Measurements from ENCODE around the gene ACBD6.

Gene ACBD6

DNA sequence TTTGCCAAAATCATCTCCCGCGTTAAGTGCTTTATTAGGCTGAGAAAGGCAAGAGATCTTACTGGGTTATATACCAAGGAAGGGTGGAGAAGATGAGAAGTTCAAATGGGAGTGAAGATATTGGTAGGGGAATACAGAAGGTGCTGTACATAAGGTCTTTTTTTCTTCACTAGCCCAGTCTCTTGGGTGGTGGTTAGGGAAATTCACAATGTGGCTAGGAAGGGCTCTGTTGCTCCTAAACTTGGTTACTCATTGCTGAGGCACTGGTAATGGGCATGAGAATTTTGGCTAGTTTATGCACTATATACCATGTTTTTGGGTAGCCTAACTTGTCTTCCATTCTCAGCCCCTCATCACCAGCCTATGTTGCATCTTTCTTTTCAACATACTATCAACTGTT is 221.8 kb downstream of the ACBD6 start:
- TF ChIP-seq EZH2phosphoT487 (IDR thresholded peaks at IDR 0.05; ENCODE audit: borderline replicate concordance, low read length) (no peak), CTCF (IDR thresholded peaks at IDR 0.05; ENCODE audit: low read depth, low read length, poor library complexity, severe bottlenecking) (no peak)
- H3K4me3 ChIP-seq (ENCODE audit: low read length): no peak overlapping the region
- H3K36me3 ChIP-seq (ENCODE audit: control insufficient read depth, low read length): peaks cover 16% of the 10 kb centered on the region; the same call in 1 of the 2 replicates
- H3K4me2 ChIP-seq (ENCODE audit: low read length): no peak overlapping the region
- H3K79me2 ChIP-seq (ENCODE audit: control insufficient read depth, low read length): no peaks in the 10 kb centered on the region
- H3K9me3 ChIP-seq (ENCODE audit: control insufficient read depth, insufficient read depth, low read length): no peaks in the 10 kb centered on the region
- no peaks in the 10 kb centered on the region for H4K20me1 ChIP-seq (ENCODE audit: control insufficient read depth, insufficient read depth, low read depth, low read length)
- no peak overlapping the region for H3K27ac ChIP-seq (ENCODE audit: low read depth, low read length)
- H3K27me3 ChIP-seq (ENCODE audit: control insufficient read depth, low read length): no peaks in the 10 kb centered on the region
- H3K9me2 ChIP-seq (replicated peaks; ENCODE audit: control insufficient read depth, low read length): no peaks in the 10 kb centered on the region
- no peaks in the 10 kb centered on the region for H3F3A ChIP-seq (ENCODE audit: control insufficient read depth, insufficient read depth)
- H3K4me1 ChIP-seq (ENCODE audit: control insufficient read depth, low read length): no peaks in the 10 kb centered on the region

DNA sequence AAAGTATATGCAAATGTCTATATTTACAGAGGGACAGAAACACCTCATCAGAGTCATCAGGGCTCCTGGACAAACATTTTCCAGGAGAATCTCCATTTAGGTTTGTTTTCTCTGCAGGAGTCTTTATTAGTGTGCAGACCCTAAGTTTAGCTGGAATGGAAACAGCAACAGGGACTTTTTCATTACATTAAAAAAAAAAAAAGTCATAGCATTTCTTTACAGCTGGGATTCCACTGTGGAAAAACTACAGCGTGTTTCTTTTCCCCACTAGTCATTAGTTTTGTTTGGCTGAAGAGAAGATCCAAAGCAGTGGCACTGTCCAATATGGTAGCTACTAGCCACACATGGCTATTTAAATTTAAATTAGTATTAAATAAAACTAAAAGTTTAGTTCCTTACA is 222.7 kb downstream of the ACBD6 start:
- Histone ChIP-seq H3K79me2 (ENCODE audit: control insufficient read depth, low read length) (no peaks in the 10 kb centered on the region), H3K36me3 (ENCODE audit: control insufficient read depth, low read length) (peaks cover 23% of the 10 kb centered on the region; the same call in 1 of the 2 replicates), H3K4me1 (ENCODE audit: control insufficient read depth, low read length) (no peaks in the 10 kb centered on the region), H3K27me3 (ENCODE audit: control insufficient read depth, low read length) (no peaks in the 10 kb centered on the region), H4K20me1 (ENCODE audit: control insufficient read depth, insufficient read depth, low read depth, low read length) (no peaks in the 10 kb centered on the region), H3K9me3 (ENCODE audit: control insufficient read depth, insufficient read depth, low read length) (no peaks in the 10 kb centered on the region), H3K4me2 (ENCODE audit: low read length) (no peak overlapping the region), H3K9me2 (replicated peaks; ENCODE audit: control insufficient read depth, low read length) (no peaks in the 10 kb centered on the region), H3K27ac (ENCODE audit: low read depth, low read length) (no peak overlapping the region), H3K4me3 (ENCODE audit: low read length) (no peak overlapping the region), H3F3A (ENCODE audit: control insufficient read depth, insufficient read depth) (no peaks in the 10 kb centered on the region)
- TF ChIP-seq EZH2phosphoT487 (IDR thresholded peaks at IDR 0.05; ENCODE audit: borderline replicate concordance, low read length) (no peak), CTCF (IDR thresholded peaks at IDR 0.05; ENCODE audit: low read depth, low read length, poor library complexity, severe bottlenecking) (no peak)

GRCh38 chr1:180278596-180279395 is 223.6 kb downstream of the ACBD6 start:
- Histone ChIP-seq H3K4me3 (ENCODE audit: low read length) (no peak overlapping the region), H3K27ac (ENCODE audit: low read depth, low read length) (no peak overlapping the region), H3K4me2 (ENCODE audit: low read length) (no peak overlapping the region), H3K36me3 (ENCODE audit: control insufficient read depth, low read length) (peaks cover 26% of the 10 kb centered on the region; the same call in 1 of the 2 replicates), H3F3A (ENCODE audit: control insufficient read depth, insufficient read depth) (no peaks in the 10 kb centered on the region), H4K20me1 (ENCODE audit: control insufficient read depth, insufficient read depth, low read depth, low read length) (no peaks in the 10 kb centered on the region), H3K9me2 (replicated peaks; ENCODE audit: control insufficient read depth, low read length) (no peaks in the 10 kb centered on the region), H3K27me3 (ENCODE audit: control insufficient read depth, low read length) (no peaks in the 10 kb centered on the region), H3K4me1 (ENCODE audit: control insufficient read depth, low read length) (no peaks in the 10 kb centered on the region), H3K79me2 (ENCODE audit: control insufficient read depth, low read length) (no peaks in the 10 kb centered on the region), H3K9me3 (ENCODE audit: control insufficient read depth, insufficient read depth, low read length) (no peaks in the 10 kb centered on the region)
- no peak for TF ChIP-seq CTCF (IDR thresholded peaks at IDR 0.05; ENCODE audit: low read depth, low read length, poor library complexity, severe bottlenecking)
- no peak for TF ChIP-seq EZH2phosphoT487 (IDR thresholded peaks at IDR 0.05; ENCODE audit: borderline replicate concordance, low read length)

All from DOHH2 (cell line).